OCI-LY7 (cell line): ENCODE results near the gene ULK4.

Experiments used
- EZH2phosphoT487 ChIP-seq: fragments of 200-600 bp; sonication (generic); IDR thresholded peaks from 2 replicates; pipeline ENCODE4 v1.6.1; 2018; ENCODE audit warnings: low read depth, borderline replicate concordance, mild to moderate bottlenecking, mixed run types, antibody characterized with exemption, low read length, moderate library complexity, mixed read lengths
- TF ChIP-seq, protein P1 (sequence below): fragments of 200-600 bp; sonication (generic); conservative IDR thresholded peaks from 2 replicates; pipeline ENCODE4 v1.5.1; 2014; ENCODE audit warnings: mild to moderate bottlenecking, antibody characterized with exemption, low read length, moderate library complexity, mixed read lengths

DNA sequence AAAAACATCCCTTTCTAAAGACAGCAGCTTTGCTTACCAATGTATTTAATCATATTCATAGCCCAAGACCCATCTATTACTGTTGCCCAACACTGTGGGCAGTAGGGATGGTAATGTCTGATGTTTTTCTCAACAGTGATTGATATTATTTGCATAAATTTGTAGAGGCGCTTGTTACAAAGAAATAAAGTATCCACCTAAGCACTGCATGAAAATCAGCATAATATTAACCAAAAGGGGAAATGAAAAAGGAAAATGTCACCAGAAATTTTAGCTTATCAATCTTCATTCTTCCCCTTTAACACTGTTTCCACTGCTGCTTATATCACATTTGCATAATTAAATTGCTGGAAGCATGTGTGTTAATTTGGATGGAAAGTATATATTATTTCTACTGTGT, 622.1 kb downstream of the ULK4 start:
- TF ChIP-seq, protein P1, sequence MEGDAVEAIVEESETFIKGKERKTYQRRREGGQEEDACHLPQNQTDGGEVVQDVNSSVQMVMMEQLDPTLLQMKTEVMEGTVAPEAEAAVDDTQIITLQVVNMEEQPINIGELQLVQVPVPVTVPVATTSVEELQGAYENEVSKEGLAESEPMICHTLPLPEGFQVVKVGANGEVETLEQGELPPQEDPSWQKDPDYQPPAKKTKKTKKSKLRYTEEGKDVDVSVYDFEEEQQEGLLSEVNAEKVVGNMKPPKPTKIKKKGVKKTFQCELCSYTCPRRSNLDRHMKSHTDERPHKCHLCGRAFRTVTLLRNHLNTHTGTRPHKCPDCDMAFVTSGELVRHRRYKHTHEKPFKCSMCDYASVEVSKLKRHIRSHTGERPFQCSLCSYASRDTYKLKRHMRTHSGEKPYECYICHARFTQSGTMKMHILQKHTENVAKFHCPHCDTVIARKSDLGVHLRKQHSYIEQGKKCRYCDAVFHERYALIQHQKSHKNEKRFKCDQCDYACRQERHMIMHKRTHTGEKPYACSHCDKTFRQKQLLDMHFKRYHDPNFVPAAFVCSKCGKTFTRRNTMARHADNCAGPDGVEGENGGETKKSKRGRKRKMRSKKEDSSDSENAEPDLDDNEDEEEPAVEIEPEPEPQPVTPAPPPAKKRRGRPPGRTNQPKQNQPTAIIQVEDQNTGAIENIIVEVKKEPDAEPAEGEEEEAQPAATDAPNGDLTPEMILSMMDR = no peak
- no peak for TF ChIP-seq EZH2phosphoT487
